ENCODE data around the gene SIX5. TPM values are rescaled to one million over a fixed set of nuclear protein-coding genes. Genes with fewer than 3 reads are reported as not detected.

The SIX5 gene
- total RNA-seq, 1 experiment from 2014 or later: 38.7 TPM

Other genes with a start within 250 kb of the SIX5 start
- 20.3 TPM for gene OPA3, start 184.4 kb downstream of the SIX5 start, total RNA-seq (2021; ENCODE audit: unreplicated experiment)
- gene GPR4, start 167.0 kb downstream of the SIX5 start, total RNA-seq (2021; ENCODE audit: unreplicated experiment): 0.23 TPM
- gene EML2, start 129.9 kb downstream of the SIX5 start, total RNA-seq (2021; ENCODE audit: unreplicated experiment): 32.7 TPM
- gene GIPR, start 101.0 kb downstream of the SIX5 start, total RNA-seq (2021; ENCODE audit: unreplicated experiment): 2.0 TPM
- 496 TPM for gene SNRPD2, start 77.3 kb downstream of the SIX5 start, total RNA-seq (2021; ENCODE audit: unreplicated experiment)
- 19.4 TPM for gene QPCTL, start 76.6 kb downstream of the SIX5 start, total RNA-seq (2021; ENCODE audit: unreplicated experiment)
- 25.1 TPM for gene FBXO46, start 38.4 kb downstream of the SIX5 start, total RNA-seq (2021; ENCODE audit: unreplicated experiment)
- gene MEIOSIN, start 35.8 kb downstream of the SIX5 start, total RNA-seq (2021; ENCODE audit: unreplicated experiment): not detected
- 119 TPM for gene DMPK, start 13.2 kb upstream of the SIX5 start, total RNA-seq (2021; ENCODE audit: unreplicated experiment)
- 64.6 TPM for gene DMWD, start 23.6 kb upstream of the SIX5 start, total RNA-seq (2021; ENCODE audit: unreplicated experiment)
- not detected for gene RSPH6A, start 46.1 kb upstream of the SIX5 start, total RNA-seq (2021; ENCODE audit: unreplicated experiment)
- 47.7 TPM for gene SYMPK, start 93.9 kb upstream of the SIX5 start, total RNA-seq (2021; ENCODE audit: unreplicated experiment)
- gene FOXA3, start 95.1 kb upstream of the SIX5 start, total RNA-seq (2021; ENCODE audit: unreplicated experiment): 0.26 TPM
- 21.9 TPM for gene IRF2BP1, start 116.9 kb upstream of the SIX5 start, total RNA-seq (2021; ENCODE audit: unreplicated experiment)
- gene MYPOP, start 133.4 kb upstream of the SIX5 start, total RNA-seq (2021; ENCODE audit: unreplicated experiment): 11.1 TPM
- not detected for gene NANOS2, start 145.5 kb upstream of the SIX5 start, total RNA-seq (2021; ENCODE audit: unreplicated experiment)
- gene NOVA2, start 204.6 kb upstream of the SIX5 start, total RNA-seq (2021; ENCODE audit: unreplicated experiment): 0.44 TPM
- 17.9 TPM for gene CCDC61, start 226.2 kb upstream of the SIX5 start, total RNA-seq (2021; ENCODE audit: unreplicated experiment)